Measurements from ENCODE around the gene JDP2. TPM values are rescaled to one million over a fixed set of nuclear protein-coding genes. Genes with fewer than 3 reads are reported as not detected.
"Not testable (repeated sequence)": the region's sequence is repeated elsewhere in the genome, so short reads cannot be mapped to it uniquely, and the experiment has no call there.

JDP2 gene
- total RNA-seq, 1 donor from 2014 or later = 24.5 TPM

GRCh38 chr14:75469606-75470237, 41.9 kb downstream of the JDP2 start:
- Histone ChIP-seq H3K27me3 (ENCODE audit: control insufficient read depth in 3 of 3, insufficient read depth in 3 of 3, low read length in 3 of 3) (no peaks in the 10 kb centered on the region), H3K4me1 (ENCODE audit: control insufficient read depth in 3 of 3, insufficient read depth in 3 of 3, low read length in 3 of 3) (peaks cover 10 to 27% (median 19%) of the 10 kb centered on the region in 3 donors), H3K4me3 (ENCODE audit: low read length in 3 of 3) (no peak overlapping the region), H3K9me3 (ENCODE audit: control insufficient read depth in 3 of 3, low read length in 3 of 3) (no peaks in the 10 kb centered on the region), H3K9ac (ENCODE audit: low read depth in 1 of 3, low read length in 3 of 3) (no peak overlapping the region), H3K27ac (ENCODE audit: low read depth, low read length) (no peak overlapping the region), H3K36me3 (ENCODE audit: control insufficient read depth in 3 of 3, insufficient read depth in 3 of 3, low read length in 3 of 3) (peaks cover 31 to 48% (median 41%) of the 10 kb centered on the region in 3 donors)

DNA sequence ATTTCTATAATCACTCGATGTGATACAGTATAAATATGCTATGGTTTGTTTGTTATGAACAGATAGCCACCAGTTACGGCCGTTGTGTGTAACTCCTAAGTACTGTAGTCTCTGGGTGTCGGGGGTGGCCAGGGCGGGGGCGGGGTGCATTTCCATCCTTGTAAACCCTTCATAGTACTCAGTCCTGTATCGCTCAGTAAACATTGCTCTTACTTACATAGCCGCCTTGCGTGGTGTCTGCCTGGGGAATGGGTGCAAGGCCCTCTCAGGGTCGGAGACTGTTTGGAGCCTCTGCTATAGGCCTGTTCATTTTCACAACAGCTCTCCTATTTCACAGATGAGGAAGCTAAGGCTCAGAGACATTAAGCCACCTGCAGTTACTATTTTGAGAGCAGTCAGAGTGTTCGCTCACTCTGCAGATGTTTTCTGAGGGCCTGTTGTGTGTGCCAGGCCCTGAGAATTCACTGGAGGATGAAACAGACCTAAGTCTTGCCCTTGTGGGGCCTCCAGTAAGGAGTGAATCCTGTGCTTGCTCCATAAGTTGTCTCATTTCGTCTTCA, 42.5 kb downstream of the JDP2 start:
- Histone ChIP-seq H3K4me3 (ENCODE audit: low read length in 3 of 3) (no peak overlapping the region), H3K27me3 (ENCODE audit: control insufficient read depth in 3 of 3, insufficient read depth in 3 of 3, low read length in 3 of 3) (no peaks in the 10 kb centered on the region), H3K36me3 (ENCODE audit: control insufficient read depth in 3 of 3, insufficient read depth in 3 of 3, low read length in 3 of 3) (peaks cover 30 to 47% (median 44%) of the 10 kb centered on the region in 3 donors), H3K9ac (ENCODE audit: low read depth in 1 of 3, low read length in 3 of 3) (no peak overlapping the region), H3K4me1 (ENCODE audit: control insufficient read depth in 3 of 3, insufficient read depth in 3 of 3, low read length in 3 of 3) (peaks cover 9 to 26% (median 16%) of the 10 kb centered on the region in 3 donors), H3K9me3 (ENCODE audit: control insufficient read depth in 3 of 3, low read length in 3 of 3) (no peaks in the 10 kb centered on the region), H3K27ac (ENCODE audit: low read depth, low read length) (no peak overlapping the region)

GRCh38 chr14:75471059-75471458, 43.2 kb downstream of the JDP2 start:
- Histone ChIP-seq H3K27ac (ENCODE audit: low read depth, low read length) (no peak overlapping the region), H3K9ac (ENCODE audit: low read depth in 1 of 3, low read length in 3 of 3) (no peak overlapping the region), H3K4me3 (ENCODE audit: low read length in 3 of 3) (no peak overlapping the region), H3K27me3 (ENCODE audit: control insufficient read depth in 3 of 3, insufficient read depth in 3 of 3, low read length in 3 of 3) (no peaks in the 10 kb centered on the region), H3K9me3 (ENCODE audit: control insufficient read depth in 3 of 3, low read length in 3 of 3) (no peaks in the 10 kb centered on the region), H3K4me1 (ENCODE audit: control insufficient read depth in 3 of 3, insufficient read depth in 3 of 3, low read length in 3 of 3) (peaks cover 9 to 25% (median 9%) of the 10 kb centered on the region in 3 donors), H3K36me3 (ENCODE audit: control insufficient read depth in 3 of 3, insufficient read depth in 3 of 3, low read length in 3 of 3) (peaks cover 30 to 49% (median 46%) of the 10 kb centered on the region in 3 donors)

GRCh38 chr14:75474127-75474526, 46.3 kb downstream of the JDP2 start:
- H3K4me1 ChIP-seq (ENCODE audit: control insufficient read depth in 3 of 3, insufficient read depth in 3 of 3, low read length in 3 of 3) = peaks cover under 1 to 12% (median 2%) of the 10 kb centered on the region in 3 donors
- not testable (repeated sequence) for H3K27ac ChIP-seq (ENCODE audit: low read depth, low read length); H3K9me3 ChIP-seq (ENCODE audit: control insufficient read depth in 3 of 3, low read length in 3 of 3); H3K9ac ChIP-seq (ENCODE audit: low read depth in 1 of 3, low read length in 3 of 3); H3K27me3 ChIP-seq (ENCODE audit: control insufficient read depth in 3 of 3, insufficient read depth in 3 of 3, low read length in 3 of 3); H3K4me3 ChIP-seq (ENCODE audit: low read length in 3 of 3)
- H3K36me3 ChIP-seq (ENCODE audit: control insufficient read depth in 3 of 3, insufficient read depth in 3 of 3, low read length in 3 of 3) = peaks cover 30 to 47% (median 42%) of the 10 kb centered on the region in 3 donors

GRCh38 chr14:75476274-75476995, 48.6 kb downstream of the JDP2 start:
- Histone ChIP-seq H3K36me3 (ENCODE audit: control insufficient read depth in 3 of 3, insufficient read depth in 3 of 3, low read length in 3 of 3) (peaks cover 13 to 26% (median 23%) of the 10 kb centered on the region in 3 donors), H3K4me3 (ENCODE audit: low read length in 3 of 3) (no peak overlapping the region), H3K9ac (ENCODE audit: low read depth in 1 of 3, low read length in 3 of 3) (no peak overlapping the region), H3K4me1 (ENCODE audit: control insufficient read depth in 3 of 3, insufficient read depth in 3 of 3, low read length in 3 of 3) (no peaks in the 10 kb centered on the region), H3K27me3 (ENCODE audit: control insufficient read depth in 3 of 3, insufficient read depth in 3 of 3, low read length in 3 of 3) (no peaks in the 10 kb centered on the region), H3K9me3 (ENCODE audit: control insufficient read depth in 3 of 3, low read length in 3 of 3) (no peaks in the 10 kb centered on the region), H3K27ac (ENCODE audit: low read depth, low read length) (no peak overlapping the region)

GRCh38 chr14:75477881-75478280, 50.1 kb downstream of the JDP2 start:
- H3K27ac ChIP-seq (ENCODE audit: low read depth, low read length) = no peak overlapping the region
- no peaks in the 10 kb centered on the region for H3K9me3 ChIP-seq (ENCODE audit: control insufficient read depth in 3 of 3, low read length in 3 of 3)
- no peaks in the 10 kb centered on the region for H3K4me1 ChIP-seq (ENCODE audit: control insufficient read depth in 3 of 3, insufficient read depth in 3 of 3, low read length in 3 of 3)
- peaks cover under 1 to 13% (median 9%) of the 10 kb centered on the region in 3 donors for H3K36me3 ChIP-seq (ENCODE audit: control insufficient read depth in 3 of 3, insufficient read depth in 3 of 3, low read length in 3 of 3)
- H3K4me3 ChIP-seq (ENCODE audit: low read length in 3 of 3) = no peak overlapping the region
- no peaks in the 10 kb centered on the region for H3K27me3 ChIP-seq (ENCODE audit: control insufficient read depth in 3 of 3, insufficient read depth in 3 of 3, low read length in 3 of 3)
- H3K9ac ChIP-seq (ENCODE audit: low read depth in 1 of 3, low read length in 3 of 3) = no peak overlapping the region

DNA sequence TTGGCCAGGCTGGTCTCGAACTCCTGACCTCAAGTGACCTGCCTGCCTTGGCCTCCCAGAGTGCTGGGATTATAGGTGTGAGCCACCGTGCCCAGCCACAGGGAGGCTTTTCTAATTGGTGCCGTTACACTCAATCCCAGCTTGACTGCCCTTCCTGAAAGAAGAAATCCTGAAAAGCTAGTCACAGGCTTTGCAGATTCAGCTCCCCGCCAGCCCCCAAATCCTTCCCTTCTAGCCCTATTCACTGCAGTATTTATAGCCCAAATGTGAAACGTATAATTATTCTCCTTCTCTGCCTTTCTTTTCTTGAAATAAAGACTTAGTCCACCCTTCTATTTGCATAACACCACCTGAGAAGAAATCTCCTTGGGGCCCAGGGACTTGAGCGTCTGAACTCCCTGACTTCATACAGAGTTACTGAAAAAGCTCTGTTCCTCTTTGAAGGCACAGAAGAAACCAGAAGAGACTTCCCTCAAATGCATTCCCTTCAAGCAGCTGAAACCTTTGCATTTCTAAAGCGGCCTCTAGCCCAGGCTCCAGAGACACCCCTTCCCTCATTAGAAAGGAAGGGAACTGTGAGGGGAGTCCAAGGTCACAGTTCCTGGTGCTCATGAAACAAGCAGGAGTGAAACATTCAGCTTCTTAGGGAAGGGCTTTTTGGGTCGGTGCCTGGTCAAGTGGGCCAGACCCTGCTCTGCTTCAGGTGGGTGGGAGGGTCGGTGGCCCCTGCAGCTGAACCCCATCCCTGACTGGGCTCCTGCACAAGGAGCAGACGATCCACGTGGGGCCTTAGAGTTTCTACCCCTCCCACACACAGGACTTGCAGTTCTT, 52.2 kb downstream of the JDP2 start:
- Histone ChIP-seq H3K9me3 (ENCODE audit: control insufficient read depth in 3 of 3, low read length in 3 of 3) (no peaks in the 10 kb centered on the region), H3K4me1 (ENCODE audit: control insufficient read depth in 3 of 3, insufficient read depth in 3 of 3, low read length in 3 of 3) (no peaks in the 10 kb centered on the region), H3K4me3 (ENCODE audit: low read length in 3 of 3) (no peak overlapping the region), H3K27me3 (ENCODE audit: control insufficient read depth in 3 of 3, insufficient read depth in 3 of 3, low read length in 3 of 3) (no peaks in the 10 kb centered on the region), H3K9ac (ENCODE audit: low read depth in 1 of 3, low read length in 3 of 3) (no peak overlapping the region), H3K27ac (ENCODE audit: low read depth, low read length) (no peak overlapping the region), H3K36me3 (ENCODE audit: control insufficient read depth in 3 of 3, insufficient read depth in 3 of 3, low read length in 3 of 3) (peaks cover 0 to 7% (median 5%) of the 10 kb centered on the region in 3 donors)

DNA sequence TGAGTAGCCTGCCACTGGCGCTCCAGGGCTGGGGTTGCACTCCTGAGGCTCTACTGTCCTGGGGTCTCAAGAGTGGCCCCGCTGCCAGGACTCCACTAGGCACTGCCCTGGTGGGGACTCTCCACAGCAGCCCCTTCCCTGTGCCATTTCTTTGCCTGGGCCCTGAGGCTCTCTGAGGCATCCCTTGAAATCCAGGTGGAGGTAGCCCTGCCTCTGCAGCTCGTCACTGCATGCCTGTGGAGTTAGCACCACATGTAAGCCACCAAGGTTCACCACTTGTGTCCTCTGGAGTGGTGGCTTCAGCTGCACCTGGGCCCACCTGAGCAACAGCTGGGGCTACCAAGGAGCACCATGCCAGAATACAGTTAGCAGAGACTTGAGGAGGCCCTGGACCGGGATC, 54.5 kb downstream of the JDP2 start:
- no peaks in the 10 kb centered on the region for H3K36me3 ChIP-seq (ENCODE audit: control insufficient read depth in 3 of 3, insufficient read depth in 3 of 3, low read length in 3 of 3)
- H3K27ac ChIP-seq (ENCODE audit: low read depth, low read length) = no peak overlapping the region
- no peaks in the 10 kb centered on the region for H3K4me1 ChIP-seq (ENCODE audit: control insufficient read depth in 3 of 3, insufficient read depth in 3 of 3, low read length in 3 of 3)
- H3K4me3 ChIP-seq (ENCODE audit: low read length in 3 of 3) = no peak overlapping the region
- no peak overlapping the region for H3K9ac ChIP-seq (ENCODE audit: low read depth in 1 of 3, low read length in 3 of 3)
- no peaks in the 10 kb centered on the region for H3K9me3 ChIP-seq (ENCODE audit: control insufficient read depth in 3 of 3, low read length in 3 of 3)
- H3K27me3 ChIP-seq (ENCODE audit: control insufficient read depth in 3 of 3, insufficient read depth in 3 of 3, low read length in 3 of 3) = no peaks in the 10 kb centered on the region

GRCh38 chr14:75484711-75485429, 57.0 kb downstream of the JDP2 start:
- H3K9ac ChIP-seq (ENCODE audit: low read depth in 1 of 3, low read length in 3 of 3) = no peak overlapping the region
- no peak overlapping the region for H3K4me3 ChIP-seq (ENCODE audit: low read length in 3 of 3)
- no peak overlapping the region for H3K27ac ChIP-seq (ENCODE audit: low read depth, low read length)
- H3K27me3 ChIP-seq (ENCODE audit: control insufficient read depth in 3 of 3, insufficient read depth in 3 of 3, low read length in 3 of 3) = no peaks in the 10 kb centered on the region
- no peaks in the 10 kb centered on the region for H3K9me3 ChIP-seq (ENCODE audit: control insufficient read depth in 3 of 3, low read length in 3 of 3)
- H3K36me3 ChIP-seq (ENCODE audit: control insufficient read depth in 3 of 3, insufficient read depth in 3 of 3, low read length in 3 of 3) = no peaks in the 10 kb centered on the region
- no peaks in the 10 kb centered on the region for H3K4me1 ChIP-seq (ENCODE audit: control insufficient read depth in 3 of 3, insufficient read depth in 3 of 3, low read length in 3 of 3)
